ENCODE results near the gene CIAO3. TPM values are rescaled to one million over a fixed set of nuclear protein-coding genes. Genes with fewer than 3 reads are reported as not detected.
"Not testable (repeated sequence)": the region's sequence is repeated elsewhere in the genome, so short reads cannot be mapped to it uniquely, and the experiment has no call there.

The CIAO3 gene
- total RNA-seq, 1 donor from 2014 or later = 24.2 TPM

- H3K27me3 ChIP-seq = peaks cover 54% of the 10 kb centered on the region
- intact Hi-C loops (cut with DNase I) = no loop called here
Observed at GRCh38 chr16:694187-694862, 46.5 kb downstream of the CIAO3 start.

GRCh38 chr16:693766-694165, 47.0 kb downstream of the CIAO3 start:
- ATAC-seq (no peak), DNase-seq (no peak)
- H3K4me1 ChIP-seq = peaks cover 22% of the 10 kb centered on the region
- no peak overlapping the region for H3K27ac ChIP-seq
- peaks cover 48% of the 10 kb centered on the region for H3K27me3 ChIP-seq
- H3K9me3 ChIP-seq = no peaks in the 10 kb centered on the region
- TF ChIP-seq CTCF (IDR thresholded peaks at IDR 0.05) = no peak
- intact Hi-C loops (cut with DNase I) = no loop called here
- H3K4me3 ChIP-seq = no peak overlapping the region
- H3K36me3 ChIP-seq = no peaks in the 10 kb centered on the region

More at GRCh38 chr16:694187-694862, 46.5 kb downstream of the CIAO3 start:
- DNase-seq = no peak
- Histone ChIP-seq H3K9me3 (no peaks in the 10 kb centered on the region), H3K4me1 (peaks cover 16% of the 10 kb centered on the region), H3K36me3 (no peaks in the 10 kb centered on the region), H3K27ac (no peak overlapping the region), H3K4me3 (peak overlapping the region; percentile 34)
- no peak for ATAC-seq
- no peak for TF ChIP-seq CTCF (IDR thresholded peaks at IDR 0.05)

- no peak overlapping the region for H3K27ac ChIP-seq
- H3K4me3 ChIP-seq = no peak overlapping the region
- peaks cover 25% of the 10 kb centered on the region for H3K4me1 ChIP-seq
- no peaks in the 10 kb centered on the region for H3K36me3 ChIP-seq
- DNase-seq (no peak), ATAC-seq (no peak)
- intact Hi-C loops (cut with DNase I) = no loop called here
- TF ChIP-seq CTCF (IDR thresholded peaks at IDR 0.05) = no peak
- peaks cover 48% of the 10 kb centered on the region for H3K27me3 ChIP-seq
- no peaks in the 10 kb centered on the region for H3K9me3 ChIP-seq
Observed at GRCh38 chr16:693364-693763, 47.4 kb downstream of the CIAO3 start.

GRCh38 chr16:692356-693108, 48.3 kb downstream of the CIAO3 start:
- DNase-seq = no peak
- ATAC-seq = no peak
- no peaks in the 10 kb centered on the region for H3K36me3 ChIP-seq
- no peak overlapping the region for H3K4me3 ChIP-seq
- peaks cover 25% of the 10 kb centered on the region for H3K4me1 ChIP-seq
- no peak overlapping the region for H3K27ac ChIP-seq
- intact Hi-C loops (cut with DNase I) = no loop called here
- peaks cover 45% of the 10 kb centered on the region for H3K27me3 ChIP-seq
- TF ChIP-seq CTCF (IDR thresholded peaks at IDR 0.05) = no peak
- no peaks in the 10 kb centered on the region for H3K9me3 ChIP-seq

GRCh38 chr16:691242-691641, 49.6 kb downstream of the CIAO3 start:
- intact Hi-C loops (cut with DNase I); H3K9me3 ChIP-seq; H3K27ac ChIP-seq; H3K36me3 ChIP-seq; ATAC-seq; DNase-seq; H3K4me3 ChIP-seq: not testable (repeated sequence)
- Histone ChIP-seq H3K27me3 (peaks cover 38% of the 10 kb centered on the region), H3K4me1 (peaks cover 25% of the 10 kb centered on the region)

- peaks cover 35% of the 10 kb centered on the region for H3K4me1 ChIP-seq
- peaks cover 21% of the 10 kb centered on the region for H3K27me3 ChIP-seq
- H3K27ac ChIP-seq = peak overlapping the region; percentile 91
- ATAC-seq (no peak), DNase-seq (no peak)
- no peaks in the 10 kb centered on the region for H3K36me3 ChIP-seq
- peak overlapping the region; percentile 99 for H3K4me3 ChIP-seq
- no peaks in the 10 kb centered on the region for H3K9me3 ChIP-seq
- TF ChIP-seq CTCF (IDR thresholded peaks at IDR 0.05) = no peak
- intact Hi-C loops (cut with DNase I) = no loop called here
Observed at GRCh38 chr16:689175-689897, 51.5 kb downstream of the CIAO3 start.
